Pancreas (tissue), 10 donors: ENCODE data around the gene HSPBP1. TPM values are rescaled to one million over a fixed set of nuclear protein-coding genes. Genes with fewer than 3 reads are reported as not detected.

Experiments used
- ATAC-seq, 4 donors: fragments of 200-7000 bp; cut with Tn5 transposase; one replicate each; pipeline versions ENCODE4 v1.8.0 to v1.9.1; 2020; ENCODE audit warnings: mild to moderate bottlenecking in 4 of 4, moderate library complexity in 4 of 4
- DNase-seq, 6 donors: peaks; one replicate each; pipeline ENCODE4 v3.0.0-alpha.2; 2020
- FAIRE-seq: peaks from 2 replicates; lab custom pipeline; 2012; peaks lifted over from hg19 to GRCh38; lab: Jason Lieb, UNC
- H3K27ac ChIP-seq, 4 donors: fragments of 200-600 bp; sonication (generic); 1 replicate in 3 of 4; 2 replicates in 1 of 4; pipeline versions ENCODE4 v1.5.0 to v1.8.0; 2020
- H3K27me3 ChIP-seq, 4 donors: fragments of 200-600 bp; one replicate each; pipeline ENCODE4 v1.8.0; 2021
- H3K36me3 ChIP-seq, 3 donors: fragments of 200-600 bp; sonication (generic) in 1 of 3; one replicate each; pipeline versions ENCODE4 v1.5.0 to v1.8.0; 2020 to 2021
- H3K4me1 ChIP-seq, 3 donors: fragments of 200-600 bp; one replicate each; pipeline ENCODE4 v1.8.0; 2021
- H3K4me3 ChIP-seq, 4 donors: fragments of 200-600 bp; sonication (generic) in 2 of 4; one replicate each; pipeline versions ENCODE4 v1.5.0 to v1.8.0; 2020 to 2021
- H3K9me3 ChIP-seq, 4 donors: fragments of 200-600 bp; one replicate each; pipeline ENCODE4 v1.8.0; 2021
- WGBS, 2 donors: extraction: QIAGEN DNeasy Blood & Tissue Kit; methylation state at CpG; one replicate each; pipeline ENCODE4 v1.1.7; 2013; 5-methylcytosine and 5-hydroxymethylcytosine counted together
- intact Hi-C, 3 donors: fragments of 100-400 bp; cut with DNase I; formaldehyde crosslinking; loops; one replicate each; pipeline versions ENCODE4 v1.11.1 to v1.14.2; 2022
- polyA plus RNA-seq, 2 donors: library from polyadenylated mRNA; stranded (reverse); fragments of 200-250 nt; gene quantifications; one replicate each; pipeline ENCODE4 v1.2.3, GENCODE V29; 2013
- total RNA-seq, 6 donors: library from RNA; stranded (reverse); fragmentation: NEBNext Ultra II Directional in 4 of 6; extraction: Animal tissue kit (Norgen Biotek cat#: 25700) in 4 of 6; gene quantifications; one replicate each; pipeline versions ENCODE4 v1.2.1 to v1.2.4, GENCODE V29; 2021 to 2023
- TF ChIP-seq, protein P1 (sequence below), 4 donors: fragments of 200-600 bp; sonication (generic) in 3 of 4; IDR thresholded peaks; one replicate each; pipeline versions ENCODE4 v1.5.0 to v1.8.0; 2021; ENCODE audit warnings: antibody characterized with exemption in 4 of 4
- donor health status: healthy with polysubstance abuse.
- donor health status: DM: no; HTN: no; CAD: no; lungs with moderate emphysema.
- donor health status: DM: no; HTN: no; CAD: no.
- donor health status: control.
- donor health status: control.
- donor health status: Bipolar disorder and iron deficiency.
- donor health status: DM: yes; HTN: yes; CAD: no.
- donor health status: DM: no; HTN: no; CAD: no.
- donor health status: DM: no; HTN: no; CAD: no.
- donor health status: DM: yes; HTN: yes; CAD: no.

HSPBP1 gene
- total and polyA plus RNA-seq, 8 donors = 7.0 to 29.5 (median 12.8) TPM

DNA sequence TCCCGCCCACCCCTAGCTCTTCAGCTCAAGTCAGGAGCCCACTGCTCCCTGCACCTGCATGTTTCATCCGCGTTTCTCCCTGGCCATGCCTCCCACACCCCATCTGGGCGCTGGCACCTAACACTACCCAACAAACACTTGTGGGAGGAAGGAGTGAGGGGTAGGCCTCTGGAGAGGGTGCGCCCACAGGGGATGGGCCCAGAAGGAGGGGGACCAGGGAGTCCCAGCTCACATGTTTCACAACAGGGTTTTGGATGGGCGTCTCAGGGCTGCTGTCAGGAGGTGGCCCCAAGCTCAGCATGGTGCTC lies 39.2 kb downstream of the HSPBP1 start:
- H3K36me3 ChIP-seq = peaks cover 5 to 83% (median 41%) of the 10 kb centered on the region in 3 donors
- no peak for ATAC-seq

DNA sequence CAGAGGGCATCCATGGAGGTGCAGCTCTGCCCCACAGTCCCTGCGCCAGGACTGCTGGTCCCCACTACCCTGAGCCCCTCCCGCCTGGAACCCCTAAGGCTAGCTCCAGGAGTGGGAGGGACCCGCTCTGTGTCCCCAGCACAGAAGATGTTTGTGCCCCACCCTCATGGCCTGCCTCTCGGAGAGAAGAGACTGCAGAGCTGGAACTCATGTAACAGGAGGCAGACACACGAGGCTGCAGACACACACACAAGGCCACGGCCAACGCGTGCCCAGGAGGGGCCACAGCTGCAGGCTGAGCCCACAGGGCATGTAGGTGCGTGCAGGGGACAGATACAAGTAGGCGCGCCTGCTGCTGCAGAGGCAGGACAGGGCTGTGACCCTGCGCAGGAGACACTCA lies 40.9 kb downstream of the HSPBP1 start:
- Histone ChIP-seq H3K36me3 (peaks cover 5 to 79% (median 33%) of the 10 kb centered on the region in 3 donors), H3K27me3 (no peaks in the 10 kb centered on the region), H3K4me3 (no peak overlapping the region), H3K4me1 (no peaks in the 10 kb centered on the region), H3K27ac (no peak overlapping the region), H3K9me3 (no peaks in the 10 kb centered on the region)
- no peak for FAIRE-seq
- WGBS, 2 donors = 94 to 95% methylated on average over 12 of the region's 12 CpGs
- ATAC-seq = no peak
- intact Hi-C loops = no loop called here
- DNase-seq = peak in 1 of 6 donors; percentile 37
- TF ChIP-seq, protein P1, sequence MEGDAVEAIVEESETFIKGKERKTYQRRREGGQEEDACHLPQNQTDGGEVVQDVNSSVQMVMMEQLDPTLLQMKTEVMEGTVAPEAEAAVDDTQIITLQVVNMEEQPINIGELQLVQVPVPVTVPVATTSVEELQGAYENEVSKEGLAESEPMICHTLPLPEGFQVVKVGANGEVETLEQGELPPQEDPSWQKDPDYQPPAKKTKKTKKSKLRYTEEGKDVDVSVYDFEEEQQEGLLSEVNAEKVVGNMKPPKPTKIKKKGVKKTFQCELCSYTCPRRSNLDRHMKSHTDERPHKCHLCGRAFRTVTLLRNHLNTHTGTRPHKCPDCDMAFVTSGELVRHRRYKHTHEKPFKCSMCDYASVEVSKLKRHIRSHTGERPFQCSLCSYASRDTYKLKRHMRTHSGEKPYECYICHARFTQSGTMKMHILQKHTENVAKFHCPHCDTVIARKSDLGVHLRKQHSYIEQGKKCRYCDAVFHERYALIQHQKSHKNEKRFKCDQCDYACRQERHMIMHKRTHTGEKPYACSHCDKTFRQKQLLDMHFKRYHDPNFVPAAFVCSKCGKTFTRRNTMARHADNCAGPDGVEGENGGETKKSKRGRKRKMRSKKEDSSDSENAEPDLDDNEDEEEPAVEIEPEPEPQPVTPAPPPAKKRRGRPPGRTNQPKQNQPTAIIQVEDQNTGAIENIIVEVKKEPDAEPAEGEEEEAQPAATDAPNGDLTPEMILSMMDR (IDR thresholded peaks at IDR 0.05) = no peak

More for the DNA sequence above, 39.2 kb downstream of the HSPBP1 start:
- Histone ChIP-seq H3K4me1 (no peaks in the 10 kb centered on the region), H3K27ac (no peak overlapping the region), H3K27me3 (no peaks in the 10 kb centered on the region), H3K4me3 (no peak overlapping the region), H3K9me3 (no peaks in the 10 kb centered on the region)
- FAIRE-seq = no peak
- intact Hi-C loops = no loop called here
- TF ChIP-seq, protein P1 (IDR thresholded peaks at IDR 0.05) = no peak
- WGBS, 2 donors = 89 to 93% methylated on average over 6 of the region's 6 CpGs
- DNase-seq = peak in 1 of 6 donors; percentile 8

DNA sequence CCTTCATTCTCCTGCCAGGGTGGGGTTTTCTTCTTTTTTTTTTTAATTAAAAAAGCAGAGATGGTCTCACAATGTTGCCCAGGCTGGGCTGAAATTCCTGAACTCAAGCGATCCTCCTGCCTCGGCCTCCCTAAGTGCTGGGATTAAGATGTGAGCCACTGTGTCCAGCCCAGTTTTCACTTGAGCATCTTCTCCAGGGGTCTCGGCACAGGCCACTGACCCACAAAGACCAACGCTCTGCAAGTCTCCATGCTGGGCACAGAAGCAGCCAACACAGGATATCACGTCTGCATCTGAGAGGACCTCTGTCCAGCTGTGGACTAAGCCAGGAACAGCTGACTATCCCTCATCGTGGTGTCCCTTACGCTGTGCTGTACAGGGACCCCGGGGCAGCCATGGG lies 41.9 kb downstream of the HSPBP1 start:
- no peak overlapping the region for H3K4me3 ChIP-seq
- H3K4me1 ChIP-seq = no peaks in the 10 kb centered on the region
- H3K9me3 ChIP-seq = no peaks in the 10 kb centered on the region
- peak in 2 of 6 donors; percentile 13 to 16 for DNase-seq
- no peak overlapping the region for H3K27ac ChIP-seq
- no peak for FAIRE-seq
- peaks cover 5 to 75% (median 31%) of the 10 kb centered on the region in 3 donors for H3K36me3 ChIP-seq
- intact Hi-C loops = no loop called here
- ATAC-seq = no peak
- TF ChIP-seq, protein P1 (IDR thresholded peaks at IDR 0.05) = no peak
- 95 to 96% methylated on average over 8 of the region's 8 CpGs for WGBS, 2 donors
- no peaks in the 10 kb centered on the region for H3K27me3 ChIP-seq

DNA sequence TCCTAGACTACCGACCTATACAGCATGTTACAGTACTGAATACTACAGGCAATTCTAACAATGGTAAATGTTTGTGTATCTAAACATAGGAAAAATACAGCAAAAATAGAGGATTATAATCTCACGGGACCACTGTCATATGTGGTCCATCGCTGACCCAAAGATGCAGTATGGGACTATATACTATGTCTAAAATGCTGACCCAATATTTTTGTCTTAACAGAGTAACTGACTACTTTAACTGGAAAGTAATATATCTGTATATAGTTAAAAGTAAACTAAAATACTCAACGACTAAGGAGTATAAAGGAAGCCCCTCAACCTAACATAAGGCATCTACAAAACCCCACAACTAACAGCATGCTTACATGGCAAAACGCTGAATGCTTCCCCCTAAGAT lies 46.9 kb downstream of the HSPBP1 start:
- no peaks in the 10 kb centered on the region for H3K9me3 ChIP-seq
- intact Hi-C loops = no loop called here
- H3K27ac ChIP-seq = no peak overlapping the region
- TF ChIP-seq, protein P1 (IDR thresholded peaks at IDR 0.05) = no peak
- FAIRE-seq (no peak), ATAC-seq (no peak), DNase-seq (no peak)
- H3K4me3 ChIP-seq = no peak overlapping the region
- H3K27me3 ChIP-seq = no peaks in the 10 kb centered on the region
- peaks cover 0 to 52% (median 11%) of the 10 kb centered on the region in 3 donors for H3K36me3 ChIP-seq
- H3K4me1 ChIP-seq = no peaks in the 10 kb centered on the region
- WGBS, 2 donors = 79 to 81% methylated on average over 5 of the region's 5 CpGs

DNA sequence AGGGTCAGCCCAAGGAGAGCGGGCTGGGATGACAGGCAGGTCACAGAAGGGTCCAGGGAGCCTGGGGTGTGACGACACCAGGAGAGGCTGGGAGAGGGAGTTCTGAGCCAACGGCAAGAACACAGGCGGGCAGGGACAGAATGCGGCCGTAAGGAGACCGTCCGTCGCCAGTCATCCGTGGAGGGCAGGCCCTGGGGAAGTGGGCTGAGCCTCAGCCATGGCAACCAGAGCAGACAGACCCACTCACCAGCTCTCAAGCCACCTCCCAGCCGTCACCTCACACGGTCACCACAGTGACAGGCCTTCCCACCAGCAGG lies 47.7 kb downstream of the HSPBP1 start:
- 84 to 93% methylated on average over 10 to 12 of the region's 12 CpGs for WGBS, 2 donors
- Histone ChIP-seq H3K36me3 (peaks cover 0 to 50% (median 11%) of the 10 kb centered on the region in 3 donors), H3K9me3 (no peaks in the 10 kb centered on the region), H3K4me1 (no peaks in the 10 kb centered on the region), H3K4me3 (no peak overlapping the region), H3K27me3 (no peaks in the 10 kb centered on the region), H3K27ac (no peak overlapping the region)
- intact Hi-C loops = no loop called here
- ATAC-seq (no peak), DNase-seq (peak in 1 of 6 donors; percentile 12), FAIRE-seq (no peak)
- TF ChIP-seq, protein P1 (IDR thresholded peaks at IDR 0.05) = no peak
